HG03066 (cell line): ENCODE measurements around the gene HELT.
"Not testable (repeated sequence)": the region's sequence is repeated elsewhere in the genome, so short reads cannot be mapped to it uniquely, and the experiment has no call there.

Experiments
- ATAC-seq: cut with Tn5 transposase; IDR thresholded peaks from one replicate; pipeline ENCODE4 v1.9.1; 2021; ENCODE audit warnings: low read depth; ENCODE audit not compliant: unreplicated experiment

Gene HELT

GRCh38 chr4:185033950-185034349 is 15.7 kb downstream of the HELT start:
- ATAC-seq: no peak

- no peak for ATAC-seq
Measured at GRCh38 chr4:185035284-185035683, 17.0 kb downstream of the HELT start.

GRCh38 chr4:185036019-185036418 is 17.7 kb downstream of the HELT start:
- ATAC-seq: no peak

DNA sequence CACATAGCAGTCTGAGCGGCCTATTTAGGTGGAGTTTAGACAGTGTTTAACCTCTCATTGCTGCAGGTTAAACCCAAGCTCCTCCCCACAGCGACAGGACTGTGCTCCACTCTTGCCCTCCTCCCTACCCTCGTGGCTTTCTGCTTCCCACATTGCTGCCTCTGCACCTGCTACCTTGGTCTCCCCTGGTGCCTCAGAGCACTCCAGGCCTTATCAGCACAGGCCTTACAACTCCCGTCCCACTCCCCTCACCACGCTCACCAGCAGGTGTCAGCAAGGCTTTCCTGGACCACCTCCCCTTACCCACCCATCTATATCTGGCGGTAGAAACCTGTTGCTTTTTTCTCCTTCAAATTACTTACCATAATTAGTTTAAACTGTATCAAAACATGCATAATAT is 18.6 kb downstream of the HELT start:
- ATAC-seq: no peak

DNA sequence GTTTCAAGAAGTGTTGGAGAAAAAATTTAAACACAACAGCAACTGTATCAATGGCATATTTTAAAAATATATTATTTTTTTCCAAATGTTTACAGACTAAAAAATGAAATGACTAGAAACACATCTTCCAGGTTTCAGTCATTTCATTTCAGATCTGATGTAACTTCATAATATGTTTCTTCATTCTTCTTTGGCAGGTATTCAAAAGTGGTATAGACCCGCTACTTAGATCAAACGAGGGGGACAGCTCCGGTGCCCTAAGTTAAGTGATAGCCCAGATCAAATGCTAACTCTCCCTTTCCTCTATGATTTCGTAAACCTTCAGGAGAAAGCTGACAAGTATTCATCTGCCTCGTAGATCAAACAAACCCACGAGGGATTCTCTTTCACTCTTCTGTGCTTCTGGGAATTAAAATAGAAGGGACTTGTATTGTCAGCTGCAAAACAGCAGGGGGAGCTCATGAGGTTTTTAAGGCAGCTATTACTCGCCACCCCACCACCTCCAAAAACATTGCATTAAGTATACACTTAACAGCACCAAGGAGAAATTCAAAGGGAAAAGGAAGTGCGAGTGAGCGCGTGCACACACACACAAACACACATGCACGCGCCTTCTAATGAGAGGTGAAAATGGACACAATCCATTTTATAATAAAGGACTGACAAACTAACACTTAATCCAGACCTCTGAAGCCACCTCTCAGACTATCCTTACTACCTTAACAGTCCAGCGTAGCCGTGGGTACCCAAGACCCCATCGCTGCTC is 21.4 kb downstream of the HELT start:
- ATAC-seq: peak; percentile 90

DNA sequence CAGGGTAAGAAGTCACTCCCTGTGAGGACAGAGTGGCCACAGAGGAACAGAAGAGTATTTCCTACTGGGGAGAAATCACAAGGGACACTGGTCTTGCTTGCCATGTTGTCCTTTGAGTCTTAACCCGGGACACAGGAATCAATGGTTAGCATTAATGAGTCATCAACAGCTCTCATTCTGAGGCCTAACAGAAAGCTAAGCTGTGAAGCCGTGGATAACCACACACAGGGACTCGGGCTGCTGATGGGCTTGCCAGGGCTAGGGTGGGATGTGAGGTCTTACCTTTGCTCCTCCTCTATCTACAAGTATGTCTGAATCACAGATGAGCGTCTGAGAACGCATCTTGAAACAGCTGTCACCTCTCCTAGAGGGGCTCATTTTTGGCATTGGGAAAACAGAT is 22.2 kb downstream of the HELT start:
- no peak for ATAC-seq

DNA sequence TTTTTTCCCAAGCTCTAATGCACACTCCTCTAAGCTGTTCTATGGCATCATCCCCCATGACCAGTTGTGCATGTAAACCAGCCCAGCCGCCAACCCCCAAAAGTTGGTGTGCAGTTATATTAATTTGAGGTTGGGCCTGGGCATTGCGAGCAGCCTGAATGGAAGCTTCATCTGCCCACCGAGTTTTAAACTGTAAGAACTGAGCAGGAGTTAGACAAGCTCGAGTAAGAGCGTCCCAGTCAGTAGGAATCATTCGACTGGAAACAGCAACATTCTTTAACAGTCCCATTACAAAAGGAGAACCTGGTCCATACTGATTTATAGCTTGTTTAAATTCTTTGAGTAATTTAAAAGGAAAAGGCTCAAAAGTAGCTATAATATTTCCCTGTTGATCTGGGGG is 32.0 kb downstream of the HELT start:
- ATAC-seq: not testable (repeated sequence)

DNA sequence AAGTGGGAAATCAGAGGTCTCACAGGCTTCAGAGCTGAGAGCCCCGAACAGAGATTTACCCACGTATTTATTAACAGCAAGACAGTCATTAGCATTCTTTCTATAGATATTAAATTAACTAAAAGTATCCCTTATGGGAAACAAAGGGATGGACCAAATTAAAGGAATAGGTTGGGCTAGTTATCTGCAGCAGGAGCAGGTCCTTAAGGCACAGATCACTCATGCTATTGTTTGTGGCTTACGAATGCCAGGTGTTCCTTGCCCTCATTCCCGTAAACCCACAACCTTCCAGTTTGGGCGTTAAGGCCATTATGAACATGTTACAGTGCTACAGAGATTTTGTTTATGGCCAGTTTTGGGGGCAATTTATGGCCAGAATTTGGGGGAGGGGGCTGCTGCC is 33.0 kb downstream of the HELT start:
- not testable (repeated sequence) for ATAC-seq

DNA sequence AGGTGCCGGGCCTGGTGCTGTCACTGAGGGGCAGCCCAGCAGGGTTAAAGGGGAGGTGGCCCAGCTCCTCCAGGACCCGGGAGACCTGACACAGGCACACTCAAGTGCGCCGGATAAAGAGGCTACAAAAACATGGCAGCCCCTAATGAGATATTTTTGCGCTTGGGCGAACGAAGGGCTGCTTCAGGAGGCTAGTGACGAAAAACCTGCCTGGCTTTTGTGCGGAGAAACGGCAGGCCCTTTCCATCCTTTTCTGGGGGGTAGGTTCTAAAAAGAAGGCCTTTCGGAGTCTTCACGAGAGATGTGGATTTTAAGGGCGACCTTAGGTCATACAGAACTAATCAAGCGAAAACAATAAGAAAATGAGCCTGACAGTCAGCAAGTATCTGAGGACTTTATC is 35.5 kb downstream of the HELT start:
- no peak for ATAC-seq

DNA sequence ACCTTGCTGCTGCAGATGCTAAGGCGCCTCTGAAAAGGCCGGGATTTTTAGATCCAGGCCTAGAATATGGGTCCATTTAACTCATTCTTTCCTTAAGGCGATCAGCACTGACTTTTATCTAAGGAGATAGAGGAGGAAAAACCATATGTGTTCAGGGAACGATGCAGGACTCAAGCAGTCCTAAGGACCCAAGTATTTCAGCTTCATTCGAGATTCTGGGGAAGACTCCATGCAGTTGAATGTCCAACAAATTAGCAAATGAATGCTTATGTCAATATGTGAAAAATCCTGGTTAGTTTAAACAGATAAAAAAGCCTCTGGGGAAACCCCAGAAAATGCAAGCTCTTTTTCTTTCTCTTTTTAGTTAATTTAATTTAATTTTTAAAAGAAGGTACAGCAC is 36.0 kb downstream of the HELT start:
- ATAC-seq: no peak

GRCh38 chr4:185054886-185055285 is 36.6 kb downstream of the HELT start:
- no peak for ATAC-seq

DNA sequence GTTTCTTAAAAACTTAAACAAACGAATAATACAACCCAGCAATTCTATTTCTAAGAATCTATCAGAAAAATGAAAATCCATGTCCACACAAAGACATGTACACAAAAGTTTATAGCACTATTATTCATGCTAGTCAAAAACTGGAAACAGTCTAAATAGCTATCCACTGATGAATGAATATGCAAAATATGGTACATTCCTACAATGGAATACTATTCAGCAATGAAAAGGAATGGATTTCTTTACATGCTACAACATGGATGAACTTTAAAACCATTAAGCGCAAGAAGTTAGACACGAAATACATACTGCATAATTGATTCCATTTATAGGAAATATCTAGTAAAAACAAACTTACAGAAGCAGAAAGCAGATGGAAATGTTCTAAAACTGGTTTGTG is 43.3 kb downstream of the HELT start:
- ATAC-seq: no peak

- ATAC-seq: no peak
Measured at GRCh38 chr4:185062606-185063005, 44.3 kb downstream of the HELT start.

- no peak for ATAC-seq
Measured at GRCh38 chr4:185066179-185066578, 47.9 kb downstream of the HELT start.

DNA sequence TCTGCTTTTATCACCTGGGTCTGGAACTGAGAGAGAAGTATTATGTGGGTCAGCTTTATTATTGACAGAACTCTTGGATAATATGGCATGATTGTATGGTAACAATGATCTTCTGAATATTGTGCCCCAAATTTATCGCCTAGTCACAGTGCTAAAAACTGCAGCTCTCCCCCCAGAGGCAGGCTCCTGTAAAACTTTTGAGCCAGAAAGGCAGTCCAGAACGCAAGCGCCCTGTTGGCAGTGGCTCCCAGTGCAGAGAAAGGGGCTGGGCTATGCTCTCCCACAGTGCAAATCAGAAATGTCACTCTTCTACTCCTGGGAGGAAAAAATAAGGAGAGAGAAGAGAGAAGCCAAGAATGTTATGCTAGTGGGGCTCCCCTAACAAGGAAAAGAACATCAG is 50.5 kb downstream of the HELT start:
- ATAC-seq: no peak
